Measurements from ENCODE around the gene EPS15. TPM values are rescaled to one million over a fixed set of nuclear protein-coding genes. Genes with fewer than 3 reads are reported as not detected.
A peak's percentile ranks its signal among the peaks of the same experiment; 100 is the strongest.

EPS15 gene
- total RNA-seq, 1 donor from 2014 or later: 44.6 TPM

GRCh38 chr1:51517361-51518032 is 1.6 kb downstream of the EPS15 start:
- H3K9me3 ChIP-seq: no peaks in the 10 kb centered on the region
- peaks cover 3 to 27% of the 10 kb centered on the region in 2 donors for H3K4me1 ChIP-seq
- H3K27me3 ChIP-seq: no peaks in the 10 kb centered on the region
- H3K27ac ChIP-seq: peak overlapping the region; percentile 86 to 93
- intact Hi-C loops (cut with DNase I): loop anchor here (2.0 to 10.0 kb wide), 4 partner anchors 95 to 537 kb away; partner anchors contain the start of genes BTF3L4, OSBPL9 and TXNDC12
- DNase-seq (ENCODE audit: low spot score in 2 of 2): no peak
- no peak for TF ChIP-seq CTCF (IDR thresholded peaks at IDR 0.05)
- H3K36me3 ChIP-seq: no peaks in the 10 kb centered on the region
- peak overlapping the region; percentile 95 to 98 for H3K4me3 ChIP-seq

- intact Hi-C loops (cut with DNase I): loop anchor here (5.0 to 10.0 kb wide), 3 partner anchors 94 to 538 kb away; partner anchors contain the start of genes BTF3L4 and TXNDC12
- TF ChIP-seq CTCF (IDR thresholded peaks at IDR 0.05): no peak
- Histone ChIP-seq H3K4me3 (peak overlapping the region; percentile 95 to 98), H3K27me3 (no peaks in the 10 kb centered on the region), H3K4me1 (peaks cover 3 to 35% of the 10 kb centered on the region in 2 donors), H3K27ac (peak overlapping the region; percentile 7 to 93), H3K9me3 (no peaks in the 10 kb centered on the region), H3K36me3 (no peaks in the 10 kb centered on the region)
- no peak for DNase-seq (ENCODE audit: low spot score in 2 of 2)
Measured at GRCh38 chr1:51516649-51517158, 2.4 kb downstream of the EPS15 start.

GRCh38 chr1:51515982-51516648 is 3.0 kb downstream of the EPS15 start:
- no peak for DNase-seq (ENCODE audit: low spot score in 2 of 2)
- intact Hi-C loops (cut with DNase I): loop anchor here (5.0 to 10.0 kb wide), 3 partner anchors 94 to 539 kb away; partner anchors contain the start of genes BTF3L4 and TXNDC12
- Histone ChIP-seq H3K27ac (peak overlapping the region; percentile 48 to 93), H3K27me3 (no peaks in the 10 kb centered on the region), H3K9me3 (no peaks in the 10 kb centered on the region), H3K36me3 (no peaks in the 10 kb centered on the region), H3K4me3 (peak overlapping the region; percentile 95 to 98), H3K4me1 (peaks cover 3 to 35% of the 10 kb centered on the region in 2 donors)
- TF ChIP-seq CTCF (IDR thresholded peaks at IDR 0.05): no peak

- TF ChIP-seq CTCF (IDR thresholded peaks at IDR 0.05): no peak
- no peak for DNase-seq (ENCODE audit: low spot score in 2 of 2)
- H3K27me3 ChIP-seq: no peaks in the 10 kb centered on the region
- no peaks in the 10 kb centered on the region for H3K9me3 ChIP-seq
- peaks cover 3 to 38% of the 10 kb centered on the region in 2 donors for H3K4me1 ChIP-seq
- H3K36me3 ChIP-seq: no peaks in the 10 kb centered on the region
- peak overlapping the region; percentile 95 to 98 for H3K4me3 ChIP-seq
- intact Hi-C loops (cut with DNase I): loop anchor here (5.0 to 10.0 kb wide), 3 partner anchors 93 to 539 kb away; partner anchors contain the start of genes BTF3L4 and TXNDC12
- H3K27ac ChIP-seq: peak overlapping the region; percentile 48 to 93
Measured at GRCh38 chr1:51515312-51515960, 3.6 kb downstream of the EPS15 start.

GRCh38 chr1:51514733-51515132 is 4.3 kb downstream of the EPS15 start:
- no peaks in the 10 kb centered on the region for H3K27me3 ChIP-seq
- peaks cover 4 to 40% of the 10 kb centered on the region in 2 donors for H3K4me1 ChIP-seq
- no peak for TF ChIP-seq CTCF (IDR thresholded peaks at IDR 0.05)
- H3K27ac ChIP-seq: peak overlapping the region; percentile 48 to 93
- no peaks in the 10 kb centered on the region for H3K36me3 ChIP-seq
- intact Hi-C loops (cut with DNase I): loop anchor here (5.0 to 10.0 kb wide), 3 partner anchors 92 to 540 kb away; partner anchors contain the start of genes BTF3L4 and TXNDC12
- H3K9me3 ChIP-seq: no peaks in the 10 kb centered on the region
- H3K4me3 ChIP-seq: peak overlapping the region; percentile 27 to 95
- DNase-seq (ENCODE audit: low spot score in 2 of 2): no peak
